Measurements from ENCODE around the gene CAPS. TPM values are rescaled to one million over a fixed set of nuclear protein-coding genes. Genes with fewer than 3 reads are reported as not detected.

The CAPS gene
- total RNA-seq, 1 experiment from 2014 or later = 0.92 TPM

GRCh38 chr19:5908773-5909442 is 5.1 kb upstream of the CAPS start:
- intact Hi-C loops (cut with micrococcal nuclease; ENCODE audit: unreplicated experiment) = no loop called here
- no peak for DNase-seq (ENCODE audit: low spot score)
- Histone ChIP-seq H3K4me3 (ENCODE audit: low read depth, low read length, poor library complexity, severe bottlenecking) (no peak overlapping the region), H3K36me3 (ENCODE audit: insufficient read depth, low read length, poor library complexity, severe bottlenecking) (no peaks in the 10 kb centered on the region), H3K4me1 (ENCODE audit: insufficient read depth, low read length, poor library complexity, severe bottlenecking) (no peaks in the 10 kb centered on the region), H3K27me3 (replicated peaks; ENCODE audit: insufficient read depth, low read depth, low read length, poor library complexity) (no peaks in the 10 kb centered on the region), H3K9me3 (ENCODE audit: low read depth, low read length, poor library complexity, severe bottlenecking) (no peaks in the 10 kb centered on the region), H3K27ac (ENCODE audit: low read depth, low read length, poor library complexity, severe bottlenecking) (no peak overlapping the region)
- TF ChIP-seq EZH2 (IDR thresholded peaks at IDR 0.05; ENCODE audit: borderline replicate concordance, low read depth, low read length, poor library complexity, severe bottlenecking) = no peak
- TF ChIP-seq, protein P1, sequence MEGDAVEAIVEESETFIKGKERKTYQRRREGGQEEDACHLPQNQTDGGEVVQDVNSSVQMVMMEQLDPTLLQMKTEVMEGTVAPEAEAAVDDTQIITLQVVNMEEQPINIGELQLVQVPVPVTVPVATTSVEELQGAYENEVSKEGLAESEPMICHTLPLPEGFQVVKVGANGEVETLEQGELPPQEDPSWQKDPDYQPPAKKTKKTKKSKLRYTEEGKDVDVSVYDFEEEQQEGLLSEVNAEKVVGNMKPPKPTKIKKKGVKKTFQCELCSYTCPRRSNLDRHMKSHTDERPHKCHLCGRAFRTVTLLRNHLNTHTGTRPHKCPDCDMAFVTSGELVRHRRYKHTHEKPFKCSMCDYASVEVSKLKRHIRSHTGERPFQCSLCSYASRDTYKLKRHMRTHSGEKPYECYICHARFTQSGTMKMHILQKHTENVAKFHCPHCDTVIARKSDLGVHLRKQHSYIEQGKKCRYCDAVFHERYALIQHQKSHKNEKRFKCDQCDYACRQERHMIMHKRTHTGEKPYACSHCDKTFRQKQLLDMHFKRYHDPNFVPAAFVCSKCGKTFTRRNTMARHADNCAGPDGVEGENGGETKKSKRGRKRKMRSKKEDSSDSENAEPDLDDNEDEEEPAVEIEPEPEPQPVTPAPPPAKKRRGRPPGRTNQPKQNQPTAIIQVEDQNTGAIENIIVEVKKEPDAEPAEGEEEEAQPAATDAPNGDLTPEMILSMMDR (conservative IDR thresholded peaks at IDR 0.05; ENCODE audit: low read depth, low read length) = no peak
- POLR2A ChIA-PET (ENCODE audit: low non-redundant PET) = no interaction called here
- BruUV-seq (replicated peaks) = no TSS peak
- CTCF ChIA-PET = no interaction called here

DNA sequence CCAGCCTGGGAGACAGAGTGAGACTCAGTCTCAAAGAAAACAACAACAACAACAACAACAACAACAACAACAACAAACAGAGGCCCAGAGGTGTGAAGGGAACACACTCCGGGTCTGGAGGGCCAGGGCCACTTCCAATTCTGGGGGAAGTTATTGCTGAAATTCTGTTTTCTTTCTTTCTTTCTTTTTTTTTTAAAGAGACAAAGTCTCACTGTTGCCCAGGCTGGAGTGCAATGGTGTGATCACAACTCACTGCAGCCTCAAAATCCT is 3.5 kb upstream of the CAPS start:
- intact Hi-C loops (cut with micrococcal nuclease; ENCODE audit: unreplicated experiment) = no loop called here
- no peak for DNase-seq (ENCODE audit: low spot score)
- Histone ChIP-seq H3K27ac (ENCODE audit: low read depth, low read length, poor library complexity, severe bottlenecking) (no peak overlapping the region), H3K27me3 (replicated peaks; ENCODE audit: insufficient read depth, low read depth, low read length, poor library complexity) (no peaks in the 10 kb centered on the region), H3K36me3 (ENCODE audit: insufficient read depth, low read length, poor library complexity, severe bottlenecking) (peaks cover 5% of the 10 kb centered on the region), H3K4me1 (ENCODE audit: insufficient read depth, low read length, poor library complexity, severe bottlenecking) (no peaks in the 10 kb centered on the region), H3K9me3 (ENCODE audit: low read depth, low read length, poor library complexity, severe bottlenecking) (no peaks in the 10 kb centered on the region), H3K4me3 (ENCODE audit: low read depth, low read length, poor library complexity, severe bottlenecking) (no peak overlapping the region)
- ChIA-PET POLR2A (ENCODE audit: low non-redundant PET) (no interaction called here), CTCF (no interaction called here)
- TF ChIP-seq, protein P1 (conservative IDR thresholded peaks at IDR 0.05; ENCODE audit: low read depth, low read length) = no peak
- TF ChIP-seq EZH2 (IDR thresholded peaks at IDR 0.05; ENCODE audit: borderline replicate concordance, low read depth, low read length, poor library complexity, severe bottlenecking) = no peak
- BruUV-seq (replicated peaks) = no TSS peak

- CTCF ChIA-PET = no interaction called here
- intact Hi-C loops (cut with micrococcal nuclease; ENCODE audit: unreplicated experiment) = no loop called here
- no TSS peak for BruUV-seq (replicated peaks)
- H3K36me3 ChIP-seq (ENCODE audit: insufficient read depth, low read length, poor library complexity, severe bottlenecking) = peaks cover 11% of the 10 kb centered on the region
- H3K27ac ChIP-seq (ENCODE audit: low read depth, low read length, poor library complexity, severe bottlenecking) = no peak overlapping the region
- H3K27me3 ChIP-seq (replicated peaks; ENCODE audit: insufficient read depth, low read depth, low read length, poor library complexity) = no peaks in the 10 kb centered on the region
- no peaks in the 10 kb centered on the region for H3K9me3 ChIP-seq (ENCODE audit: low read depth, low read length, poor library complexity, severe bottlenecking)
- H3K4me3 ChIP-seq (ENCODE audit: low read depth, low read length, poor library complexity, severe bottlenecking) = no peak overlapping the region
- H3K4me1 ChIP-seq (ENCODE audit: insufficient read depth, low read length, poor library complexity, severe bottlenecking) = no peaks in the 10 kb centered on the region
- DNase-seq (ENCODE audit: low spot score) = no peak
- POLR2A ChIA-PET (ENCODE audit: low non-redundant PET) = no interaction called here
- TF ChIP-seq, protein P1 (conservative IDR thresholded peaks at IDR 0.05; ENCODE audit: low read depth, low read length) = no peak
- TF ChIP-seq EZH2 (IDR thresholded peaks at IDR 0.05; ENCODE audit: borderline replicate concordance, low read depth, low read length, poor library complexity, severe bottlenecking) = no peak
Measured at GRCh38 chr19:5911366-5911765, 2.7 kb upstream of the CAPS start.
